HG03045 (cell line): ENCODE measurements around the gene STAMBPL1.
"Not testable (repeated sequence)": the region's sequence is repeated elsewhere in the genome, so short reads cannot be mapped to it uniquely, and the experiment has no call there.

Source experiments
- ATAC-seq: cut with Tn5 transposase; IDR thresholded peaks from one replicate; pipeline ENCODE4 v1.9.1; 2021; ENCODE audit warnings: mild to moderate bottlenecking, moderate library complexity; ENCODE audit not compliant: unreplicated experiment

STAMBPL1 gene

GRCh38 chr10:88918191-88918905 lies 38.3 kb downstream of the STAMBPL1 start:
- ATAC-seq, result no peak

- no peak for ATAC-seq
Measured at GRCh38 chr10:88919041-88919440, 39.0 kb downstream of the STAMBPL1 start.

- no peak for ATAC-seq
Measured at GRCh38 chr10:88920198-88920597, 40.2 kb downstream of the STAMBPL1 start.

GRCh38 chr10:88920986-88921593 lies 41.0 kb downstream of the STAMBPL1 start:
- ATAC-seq, result no peak

- no peak for ATAC-seq
Measured at GRCh38 chr10:88922041-88922440, 42.0 kb downstream of the STAMBPL1 start.

GRCh38 chr10:88923520-88923919 lies 43.5 kb downstream of the STAMBPL1 start:
- no peak for ATAC-seq

- ATAC-seq, result no peak
Measured at GRCh38 chr10:88926566-88927415, 46.7 kb downstream of the STAMBPL1 start.

- ATAC-seq, result no peak
Measured at GRCh38 chr10:88927416-88927690, 47.3 kb downstream of the STAMBPL1 start.

- ATAC-seq, result no peak
Measured at GRCh38 chr10:88928254-88928653, 48.2 kb downstream of the STAMBPL1 start.

GRCh38 chr10:88931548-88931947 lies 51.5 kb downstream of the STAMBPL1 start:
- no peak for ATAC-seq

- ATAC-seq, result not testable (repeated sequence)
Measured at GRCh38 chr10:88932029-88932428, 52.0 kb downstream of the STAMBPL1 start.

- ATAC-seq, result peak; percentile 69
Measured at GRCh38 chr10:88932539-88933256, 52.7 kb downstream of the STAMBPL1 start.

- ATAC-seq, result no peak
Measured at GRCh38 chr10:88933564-88933963, 53.5 kb downstream of the STAMBPL1 start.

GRCh38 chr10:88934900-88935672 lies 55.0 kb downstream of the STAMBPL1 start:
- no peak for ATAC-seq

- no peak for ATAC-seq
Measured at GRCh38 chr10:88936656-88937055, 56.6 kb downstream of the STAMBPL1 start.

- no peak for ATAC-seq
Measured at GRCh38 chr10:88938039-88938438, 58.0 kb downstream of the STAMBPL1 start.

GRCh38 chr10:88938938-88939337 lies 58.9 kb downstream of the STAMBPL1 start:
- no peak for ATAC-seq

GRCh38 chr10:88941026-88941425 lies 61.0 kb downstream of the STAMBPL1 start:
- no peak for ATAC-seq

- ATAC-seq, result no peak
Measured at GRCh38 chr10:88943778-88944177, 63.7 kb downstream of the STAMBPL1 start.

- ATAC-seq, result no peak
Measured at GRCh38 chr10:88944813-88945212, 64.8 kb downstream of the STAMBPL1 start.

GRCh38 chr10:88946200-88946599 lies 66.2 kb downstream of the STAMBPL1 start:
- ATAC-seq, result no peak
